Measurements from ENCODE around the gene RASSF1. TPM values are rescaled to one million over a fixed set of nuclear protein-coding genes. Genes with fewer than 3 reads are reported as not detected.

Gene RASSF1, protein sequence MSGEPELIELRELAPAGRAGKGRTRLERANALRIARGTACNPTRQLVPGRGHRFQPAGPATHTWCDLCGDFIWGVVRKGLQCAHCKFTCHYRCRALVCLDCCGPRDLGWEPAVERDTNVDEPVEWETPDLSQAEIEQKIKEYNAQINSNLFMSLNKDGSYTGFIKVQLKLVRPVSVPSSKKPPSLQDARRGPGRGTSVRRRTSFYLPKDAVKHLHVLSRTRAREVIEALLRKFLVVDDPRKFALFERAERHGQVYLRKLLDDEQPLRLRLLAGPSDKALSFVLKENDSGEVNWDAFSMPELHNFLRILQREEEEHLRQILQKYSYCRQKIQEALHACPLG
- total RNA-seq, result 10 to 100 TPM; 17.7 to 25.4 TPM
- polyA plus RNA-seq (ENCODE audit: insufficient read length in 2 of 2), result 10 to 100 TPM; 24.2 to 29.2 TPM
- long read RNA-seq, donor 1, transcript RASSF1-201 (5 exons, 1,757 nt), result major isoform, 22 of 28 reads
- long read RNA-seq, donor 1, partial matches to known transcripts, result 6 of 28 reads
- long read RNA-seq, donor 1, other reads (novel, unspliced or antisense), result 0 of 28 reads
- long read RNA-seq, donor 2, transcript RASSF1-201 (5 exons, 1,757 nt), result major isoform, 5 of 5 reads
- long read RNA-seq, donor 2, partial matches to known transcripts, result 0 of 5 reads
- long read RNA-seq, donor 2, other reads (novel, unspliced or antisense), result 0 of 5 reads
- long read RNA-seq, donor 3, transcript RASSF1-201 (5 exons, 1,757 nt), result major isoform, 9 of 9 reads
- long read RNA-seq, donor 3, partial matches to known transcripts, result 0 of 9 reads
- long read RNA-seq, donor 3, other reads (novel, unspliced or antisense), result 0 of 9 reads
- long read RNA-seq, donor 4, transcript RASSF1-201 (5 exons, 1,757 nt), result major isoform, 13 of 34 reads
- long read RNA-seq, donor 4, partial matches to known transcripts, result 17 of 34 reads
- long read RNA-seq, donor 4, other reads (novel, unspliced or antisense), result 0 of 34 reads

DNA sequence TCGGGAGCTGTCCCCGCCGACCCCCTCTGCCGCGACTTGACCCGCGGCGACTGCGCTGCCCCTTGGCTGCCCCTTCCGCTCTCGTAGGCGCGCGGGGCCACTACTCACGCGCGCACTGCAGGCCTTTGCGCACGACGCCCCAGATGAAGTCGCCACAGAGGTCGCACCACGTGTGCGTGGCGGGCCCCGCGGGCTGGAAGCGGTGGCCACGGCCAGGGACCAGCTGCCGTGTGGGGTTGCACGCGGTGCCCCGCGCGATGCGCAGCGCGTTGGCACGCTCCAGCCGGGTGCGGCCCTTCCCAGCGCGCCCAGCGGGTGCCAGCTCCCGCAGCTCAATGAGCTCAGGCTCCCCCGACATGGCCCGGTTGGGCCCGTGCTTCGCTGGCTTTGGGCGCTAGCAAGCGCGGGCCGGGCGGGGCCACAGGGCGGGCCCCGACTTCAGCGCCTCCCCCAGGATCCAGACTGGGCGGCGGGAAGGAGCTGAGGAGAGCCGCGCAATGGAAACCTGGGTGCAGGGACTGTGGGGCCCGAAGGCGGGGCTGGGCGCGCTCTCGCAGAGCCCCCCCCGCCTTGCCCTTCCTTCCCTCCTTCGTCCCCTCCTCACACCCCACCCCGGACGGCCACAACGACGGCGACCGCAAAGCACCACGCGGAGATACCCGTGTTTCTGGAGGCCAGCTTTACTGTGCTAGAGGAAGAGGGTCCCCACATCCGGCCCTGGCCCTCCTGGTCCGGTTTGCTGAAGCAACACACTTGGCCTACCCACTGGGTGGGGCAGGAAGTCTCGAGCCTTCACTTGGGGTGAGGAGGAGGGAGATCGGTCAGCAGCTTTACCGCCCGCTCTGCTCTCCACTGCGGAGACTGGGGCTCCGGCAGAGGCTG is at the start of gene RASSF1:
Gene RASSF1 (minus strand): TSS at position 389 of the 882 bp plus-strand sequence. CDS start 31 bp downstream, at position 358.
- peaks cover 23% of the 10 kb centered on the region for H3K36me3 ChIP-seq (ENCODE audit: control insufficient read depth, insufficient read depth, low read length)
- H3K27me3 ChIP-seq (ENCODE audit: control insufficient read depth, insufficient read depth, low read length), result peaks cover 21% of the 10 kb centered on the region
- no peaks in the 10 kb centered on the region for H3K9me3 ChIP-seq (ENCODE audit: control insufficient read depth, insufficient read depth, low read length)
- H3K4me1 ChIP-seq (ENCODE audit: control insufficient read depth, insufficient read depth, low read length), result peaks cover 59% of the 10 kb centered on the region
- 11% methylated on average over 83 of the region's 85 CpGs for WGBS (ENCODE audit: insufficient coverage)
- H3K27ac ChIP-seq (ENCODE audit: low read depth, low read length), result peak within 1 kb of the TSS; percentile 33
- peak in 1 of 6 donors; percentile 56 for DNase-seq (ENCODE audit: low read depth in 4 of 6, low spot score in 6 of 6)
- peak within 1 kb of the TSS; percentile 40 for H3K4me3 ChIP-seq (ENCODE audit: low read depth, low read length)

DNA sequence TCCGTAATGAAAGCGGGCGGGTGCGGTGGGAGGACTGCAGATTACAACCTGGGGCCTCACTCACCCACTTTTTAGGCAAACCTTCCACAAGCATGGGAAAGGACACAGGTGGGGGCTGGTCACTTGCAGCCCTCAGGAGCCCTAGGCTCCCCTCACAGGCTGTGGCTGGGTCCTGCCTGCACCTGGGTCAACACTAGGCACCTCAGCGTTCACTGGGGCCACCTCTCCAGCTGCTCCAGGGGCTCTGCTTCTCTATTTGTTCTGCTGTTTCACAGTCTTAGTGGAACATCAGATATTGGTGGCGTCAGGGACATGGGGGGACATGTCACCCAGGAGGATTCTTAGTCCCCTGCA is 48.8 kb upstream of the RASSF1 start:
- H3K4me1 ChIP-seq (ENCODE audit: control insufficient read depth, insufficient read depth, low read length), result peaks cover 69% of the 10 kb centered on the region
- no peak for DNase-seq (ENCODE audit: low read depth in 4 of 6, low spot score in 6 of 6)
- peaks cover 43% of the 10 kb centered on the region for H3K36me3 ChIP-seq (ENCODE audit: control insufficient read depth, insufficient read depth, low read length)
- no peak overlapping the region for H3K27ac ChIP-seq (ENCODE audit: low read depth, low read length)
- 96% methylated on average over 5 of the region's 6 CpGs for WGBS (ENCODE audit: insufficient coverage)
- no peaks in the 10 kb centered on the region for H3K27me3 ChIP-seq (ENCODE audit: control insufficient read depth, insufficient read depth, low read length)
- H3K4me3 ChIP-seq (ENCODE audit: low read depth, low read length), result no peak overlapping the region
- H3K9me3 ChIP-seq (ENCODE audit: control insufficient read depth, insufficient read depth, low read length), result no peaks in the 10 kb centered on the region

DNA sequence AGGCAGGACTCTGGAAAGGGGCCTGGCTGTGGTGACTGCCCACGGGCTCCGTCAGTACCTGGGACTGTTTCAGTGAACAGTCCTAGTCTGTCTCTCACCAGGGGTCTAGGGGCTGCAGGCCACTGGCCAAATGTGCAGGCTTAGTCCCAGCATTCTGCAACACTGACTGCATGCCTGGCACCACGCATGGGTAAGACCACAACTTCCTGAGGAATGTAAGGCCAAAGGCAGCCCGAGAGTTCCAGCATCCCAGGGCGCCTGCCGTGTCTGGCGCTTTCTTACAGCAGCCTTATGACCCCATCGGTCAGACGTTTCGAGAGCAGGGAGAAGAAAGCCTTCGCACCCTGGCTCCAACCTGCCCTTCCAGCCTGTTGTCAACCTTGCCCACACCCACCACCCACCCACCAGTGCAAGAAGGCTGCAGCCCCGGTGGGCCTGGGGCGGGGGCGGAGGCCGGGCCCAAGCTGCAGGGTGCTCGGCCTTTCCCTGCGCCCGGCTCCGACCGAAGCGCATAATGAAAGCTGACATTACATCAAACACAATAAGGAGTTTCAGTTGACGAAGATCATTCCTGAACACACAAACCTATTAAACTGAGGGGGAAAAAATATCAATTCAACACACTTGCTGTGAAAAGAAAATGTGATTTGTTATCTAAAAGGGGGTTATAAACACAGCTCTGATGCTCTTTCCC is 48.2 kb upstream of the RASSF1 start:
- WGBS (ENCODE audit: insufficient coverage), result 48% methylated on average over 10 of the region's 22 CpGs
- peak overlapping the region; percentile 48 for H3K27ac ChIP-seq (ENCODE audit: low read depth, low read length)
- H3K27me3 ChIP-seq (ENCODE audit: control insufficient read depth, insufficient read depth, low read length), result no peaks in the 10 kb centered on the region
- H3K9me3 ChIP-seq (ENCODE audit: control insufficient read depth, insufficient read depth, low read length), result no peaks in the 10 kb centered on the region
- peaks cover 46% of the 10 kb centered on the region for H3K36me3 ChIP-seq (ENCODE audit: control insufficient read depth, insufficient read depth, low read length)
- H3K4me3 ChIP-seq (ENCODE audit: low read depth, low read length), result no peak overlapping the region
- DNase-seq (ENCODE audit: low read depth in 4 of 6, low spot score in 6 of 6), result peak in 1 of 6 donors; percentile 41
- H3K4me1 ChIP-seq (ENCODE audit: control insufficient read depth, insufficient read depth, low read length), result peaks cover 69% of the 10 kb centered on the region

DNA sequence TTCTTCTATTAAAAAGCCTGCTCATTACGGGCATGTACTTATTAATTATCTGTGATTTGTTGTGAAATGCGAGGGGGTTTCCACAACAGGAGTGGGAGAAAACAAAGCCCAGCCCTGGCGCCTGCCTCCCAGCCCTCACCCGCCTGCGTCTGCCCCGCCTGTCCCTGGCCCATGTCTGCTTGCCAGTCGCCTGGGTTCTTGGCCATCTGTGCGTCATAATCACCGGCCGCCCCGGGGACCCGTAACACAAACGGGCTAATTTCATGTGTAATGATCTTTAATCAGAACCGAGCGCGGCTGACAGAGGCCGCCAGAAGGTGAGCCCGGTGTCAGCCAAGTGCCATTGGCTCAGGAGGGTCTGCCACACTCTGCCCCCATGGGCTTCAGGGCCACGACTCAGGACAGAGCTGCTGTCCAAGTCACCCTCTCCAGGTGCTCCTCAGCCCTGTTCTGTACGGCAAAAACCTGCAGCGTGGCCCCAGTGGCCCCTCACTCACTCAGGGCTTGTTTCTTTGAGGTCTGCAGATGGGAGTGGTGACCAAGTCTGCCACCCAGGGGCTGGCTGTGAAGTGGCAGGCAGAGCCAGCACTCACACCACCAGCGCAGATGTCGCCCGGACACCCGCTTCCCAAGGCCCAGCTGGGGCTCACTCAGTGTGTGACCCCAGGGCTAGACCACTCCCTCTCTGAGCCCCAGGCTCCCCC is 47.5 kb upstream of the RASSF1 start:
- no peak overlapping the region for H3K4me3 ChIP-seq (ENCODE audit: low read depth, low read length)
- DNase-seq (ENCODE audit: low read depth in 4 of 6, low spot score in 6 of 6), result peak in 2 of 6 donors; percentile 54 to 81
- H3K36me3 ChIP-seq (ENCODE audit: control insufficient read depth, insufficient read depth, low read length), result peaks cover 47% of the 10 kb centered on the region
- H3K27ac ChIP-seq (ENCODE audit: low read depth, low read length), result peak overlapping the region; percentile 48
- WGBS (ENCODE audit: insufficient coverage), result 41% methylated on average over 24 of the region's 25 CpGs
- H3K4me1 ChIP-seq (ENCODE audit: control insufficient read depth, insufficient read depth, low read length), result peaks cover 66% of the 10 kb centered on the region
- H3K27me3 ChIP-seq (ENCODE audit: control insufficient read depth, insufficient read depth, low read length), result no peaks in the 10 kb centered on the region
- no peaks in the 10 kb centered on the region for H3K9me3 ChIP-seq (ENCODE audit: control insufficient read depth, insufficient read depth, low read length)

DNA sequence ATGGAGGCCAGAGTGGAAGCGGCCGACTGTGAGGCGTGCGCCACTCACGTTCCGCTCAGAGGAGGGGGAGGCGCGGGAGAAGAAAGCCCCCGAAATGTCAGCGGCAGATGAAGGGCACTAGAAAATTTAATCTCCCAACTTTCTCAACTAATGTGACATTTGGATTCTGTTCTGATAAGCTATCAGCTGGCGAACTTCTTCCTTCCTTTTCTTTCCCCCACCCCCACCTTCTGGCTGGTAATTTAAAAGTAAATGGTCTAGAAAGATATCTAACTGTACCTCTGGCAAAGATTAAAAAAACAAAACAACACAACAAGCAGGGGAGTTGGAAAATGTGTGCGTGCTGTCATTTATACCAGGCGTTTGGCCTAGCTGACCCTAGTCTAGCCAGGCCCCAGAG is 45.1 kb upstream of the RASSF1 start:
- H3K36me3 ChIP-seq (ENCODE audit: control insufficient read depth, insufficient read depth, low read length), result peaks cover 31% of the 10 kb centered on the region
- no peaks in the 10 kb centered on the region for H3K27me3 ChIP-seq (ENCODE audit: control insufficient read depth, insufficient read depth, low read length)
- H3K4me3 ChIP-seq (ENCODE audit: low read depth, low read length), result no peak overlapping the region
- no peaks in the 10 kb centered on the region for H3K9me3 ChIP-seq (ENCODE audit: control insufficient read depth, insufficient read depth, low read length)
- WGBS (ENCODE audit: insufficient coverage), result no CpG with 5 or more reads among the region's 13 CpGs
- H3K4me1 ChIP-seq (ENCODE audit: control insufficient read depth, insufficient read depth, low read length), result peaks cover 64% of the 10 kb centered on the region
- H3K27ac ChIP-seq (ENCODE audit: low read depth, low read length), result no peak overlapping the region
- peak in 1 of 6 donors; percentile 64 for DNase-seq (ENCODE audit: low read depth in 4 of 6, low spot score in 6 of 6)

DNA sequence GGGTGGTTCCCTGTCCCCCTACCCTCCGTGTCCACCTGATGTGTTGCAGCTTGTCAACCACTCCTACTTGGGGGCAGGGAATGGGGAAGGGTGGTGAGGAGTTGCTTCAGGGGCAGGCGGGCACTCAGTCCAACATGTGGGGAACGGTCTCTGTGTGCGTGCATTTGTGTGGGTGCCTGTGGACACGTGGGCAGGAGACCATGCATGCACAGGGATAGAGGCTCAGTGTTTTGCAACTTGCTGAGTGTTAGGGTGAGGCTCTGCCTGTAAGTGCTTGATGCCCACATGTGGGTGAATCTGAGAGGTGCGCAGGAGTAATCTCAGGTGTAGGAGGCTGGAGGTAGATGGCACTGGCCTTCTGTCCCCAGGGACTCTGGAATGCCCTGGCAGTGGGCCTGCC is 43.1 kb upstream of the RASSF1 start:
- no peaks in the 10 kb centered on the region for H3K27me3 ChIP-seq (ENCODE audit: control insufficient read depth, insufficient read depth, low read length)
- no peaks in the 10 kb centered on the region for H3K9me3 ChIP-seq (ENCODE audit: control insufficient read depth, insufficient read depth, low read length)
- DNase-seq (ENCODE audit: low read depth in 4 of 6, low spot score in 6 of 6), result no peak
- WGBS (ENCODE audit: insufficient coverage), result 84% methylated on average over 6 of the region's 6 CpGs
- H3K36me3 ChIP-seq (ENCODE audit: control insufficient read depth, insufficient read depth, low read length), result peaks cover 46% of the 10 kb centered on the region
- no peak overlapping the region for H3K4me3 ChIP-seq (ENCODE audit: low read depth, low read length)
- H3K27ac ChIP-seq (ENCODE audit: low read depth, low read length), result no peak overlapping the region
- H3K4me1 ChIP-seq (ENCODE audit: control insufficient read depth, insufficient read depth, low read length), result peaks cover 51% of the 10 kb centered on the region

DNA sequence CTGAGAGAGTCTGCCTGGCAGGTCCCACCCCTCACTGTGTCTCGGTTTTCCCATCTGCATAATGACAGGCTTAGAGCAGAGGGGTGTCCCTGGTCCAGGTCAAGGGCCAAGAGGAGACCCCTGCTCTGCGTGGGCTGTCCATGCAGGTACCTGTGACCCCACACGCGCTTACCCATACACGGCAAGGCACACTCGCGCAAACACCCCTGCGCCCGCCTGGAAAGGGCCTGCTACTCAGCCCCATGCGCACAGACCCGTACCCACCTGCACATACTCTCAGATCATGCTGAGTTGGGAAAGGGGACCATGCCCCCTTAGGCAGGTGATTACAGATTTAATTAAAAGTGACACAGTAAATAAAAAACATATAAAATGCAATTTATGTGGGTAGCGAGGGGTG is 42.1 kb upstream of the RASSF1 start:
- Histone ChIP-seq H3K27me3 (ENCODE audit: control insufficient read depth, insufficient read depth, low read length) (no peaks in the 10 kb centered on the region), H3K27ac (ENCODE audit: low read depth, low read length) (no peak overlapping the region), H3K4me1 (ENCODE audit: control insufficient read depth, insufficient read depth, low read length) (peaks cover 41% of the 10 kb centered on the region), H3K4me3 (ENCODE audit: low read depth, low read length) (no peak overlapping the region), H3K9me3 (ENCODE audit: control insufficient read depth, insufficient read depth, low read length) (no peaks in the 10 kb centered on the region), H3K36me3 (ENCODE audit: control insufficient read depth, insufficient read depth, low read length) (peaks cover 56% of the 10 kb centered on the region)
- WGBS (ENCODE audit: insufficient coverage), result 82% methylated on average over 11 of the region's 12 CpGs
- no peak for DNase-seq (ENCODE audit: low read depth in 4 of 6, low spot score in 6 of 6)

DNA sequence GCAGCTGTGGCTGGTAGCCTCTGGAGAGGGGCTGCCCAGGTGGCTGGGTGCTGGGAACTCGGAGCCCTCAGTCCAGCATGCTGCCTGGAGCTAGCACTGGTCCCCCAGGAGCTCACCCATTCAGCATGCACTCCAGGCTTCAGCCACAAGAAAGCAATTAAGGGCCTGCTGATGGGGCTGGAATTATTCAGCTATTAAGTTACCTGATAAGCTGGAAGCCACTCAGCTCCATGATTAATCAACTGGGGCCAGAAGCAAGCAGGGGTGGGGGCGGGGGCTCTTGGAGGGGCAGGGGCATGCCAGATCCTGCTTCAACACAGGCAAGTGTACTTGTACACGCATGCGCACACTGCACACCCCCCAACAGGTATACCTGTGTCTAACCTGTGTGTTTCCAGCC is 40.7 kb upstream of the RASSF1 start:
- 87% methylated on average over 4 of the region's 4 CpGs for WGBS (ENCODE audit: insufficient coverage)

More for the DNA sequence above, 40.7 kb upstream of the RASSF1 start:
- Histone ChIP-seq H3K4me1 (ENCODE audit: control insufficient read depth, insufficient read depth, low read length) (peaks cover 34% of the 10 kb centered on the region), H3K4me3 (ENCODE audit: low read depth, low read length) (no peak overlapping the region), H3K36me3 (ENCODE audit: control insufficient read depth, insufficient read depth, low read length) (peaks cover 53% of the 10 kb centered on the region), H3K27ac (ENCODE audit: low read depth, low read length) (no peak overlapping the region), H3K27me3 (ENCODE audit: control insufficient read depth, insufficient read depth, low read length) (no peaks in the 10 kb centered on the region), H3K9me3 (ENCODE audit: control insufficient read depth, insufficient read depth, low read length) (no peaks in the 10 kb centered on the region)
- peak in 1 of 6 donors; percentile 55 for DNase-seq (ENCODE audit: low read depth in 4 of 6, low spot score in 6 of 6)
